Stimulated activated CD4-positive, alpha-beta T cell treated with anti-CD3 and anti-CD28 coated beads, Interleukin-12 subunit alpha, Interleukin-12 subunit beta, amount 100 ng/mL, for 48 hours (primary cell): ENCODE data around the gene HS3ST6.
"Not testable (repeated sequence)": the region's sequence is repeated elsewhere in the genome, so short reads cannot be mapped to it uniquely, and the experiment has no call there.

Experiments used
- DNase-seq, 3 donors: peaks; one replicate each; pipeline ENCODE4 v3.0.0-alpha.2; 2020; ENCODE audit warnings: low read depth in 2 of 3, low spot score in 1 of 3

HS3ST6 gene

DNA sequence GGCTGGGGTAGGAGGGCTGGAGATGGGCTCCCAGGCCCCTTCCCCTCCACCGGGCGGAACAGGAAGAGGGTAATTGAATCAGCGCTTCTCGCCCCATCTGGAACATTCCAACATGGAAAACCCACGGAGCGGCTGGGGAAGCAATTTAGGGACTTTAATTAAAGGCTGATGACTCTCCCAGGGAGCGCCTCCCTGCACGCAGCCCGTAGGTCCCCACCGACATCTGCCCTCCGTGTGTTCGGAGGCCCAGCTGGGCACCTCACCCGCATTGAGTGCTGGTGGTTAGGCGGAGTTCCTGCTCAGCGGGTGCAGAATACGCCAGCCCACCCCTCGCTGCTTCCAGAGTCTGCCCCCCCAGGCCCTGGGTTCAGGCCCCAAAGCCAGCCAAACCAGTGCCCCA is 10.0 kb downstream of the HS3ST6 start:
- DNase-seq, result no peak

DNA sequence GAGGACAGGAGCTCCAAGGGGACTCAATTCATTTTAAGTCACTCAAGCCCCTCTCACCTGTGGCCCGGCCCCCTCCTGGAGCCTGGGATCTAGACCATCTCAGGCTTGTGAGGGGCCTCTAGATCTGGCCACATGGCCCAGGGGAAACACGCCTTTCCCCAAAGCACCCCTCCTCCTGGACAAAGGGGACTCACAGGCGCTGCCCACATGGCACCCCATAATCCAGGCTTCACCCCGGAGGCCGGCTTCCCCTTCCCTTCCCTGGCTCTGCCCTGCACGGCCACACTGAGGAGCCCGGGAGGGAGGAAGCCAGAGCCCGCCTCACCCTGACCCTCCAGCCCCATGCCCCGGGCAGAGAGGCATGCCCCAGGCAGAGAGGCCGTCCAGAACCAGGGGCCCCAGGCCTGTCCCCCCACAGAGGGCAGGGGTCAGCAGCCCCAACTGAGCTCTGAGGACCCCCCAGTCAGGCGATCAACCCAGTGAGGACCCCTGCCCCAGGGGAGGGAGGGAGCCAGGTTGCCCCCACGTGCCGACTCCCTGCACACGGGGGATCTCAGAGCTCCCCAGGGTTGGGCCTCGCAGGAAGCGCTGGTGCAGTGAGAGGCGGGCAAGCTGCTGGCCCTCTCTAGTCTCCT is 10.9 kb downstream of the HS3ST6 start:
- no peak for DNase-seq

DNA sequence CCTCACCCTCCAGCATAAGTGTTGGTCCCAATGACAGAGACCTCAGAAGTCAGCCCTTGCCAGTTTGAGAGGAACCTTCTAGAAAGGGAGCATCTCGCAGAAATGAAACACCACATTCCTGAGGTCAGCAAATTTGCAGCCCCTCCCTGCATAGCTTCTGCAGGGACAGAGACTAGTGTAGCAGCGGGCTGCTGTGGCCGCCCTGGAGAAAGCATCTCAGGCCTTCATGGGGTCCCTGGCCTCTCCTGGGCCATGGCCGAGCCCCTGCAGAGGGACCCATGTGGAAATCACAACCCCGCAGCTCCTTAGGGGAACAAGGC is 11.4 kb downstream of the HS3ST6 start:
- DNase-seq, result no peak

DNA sequence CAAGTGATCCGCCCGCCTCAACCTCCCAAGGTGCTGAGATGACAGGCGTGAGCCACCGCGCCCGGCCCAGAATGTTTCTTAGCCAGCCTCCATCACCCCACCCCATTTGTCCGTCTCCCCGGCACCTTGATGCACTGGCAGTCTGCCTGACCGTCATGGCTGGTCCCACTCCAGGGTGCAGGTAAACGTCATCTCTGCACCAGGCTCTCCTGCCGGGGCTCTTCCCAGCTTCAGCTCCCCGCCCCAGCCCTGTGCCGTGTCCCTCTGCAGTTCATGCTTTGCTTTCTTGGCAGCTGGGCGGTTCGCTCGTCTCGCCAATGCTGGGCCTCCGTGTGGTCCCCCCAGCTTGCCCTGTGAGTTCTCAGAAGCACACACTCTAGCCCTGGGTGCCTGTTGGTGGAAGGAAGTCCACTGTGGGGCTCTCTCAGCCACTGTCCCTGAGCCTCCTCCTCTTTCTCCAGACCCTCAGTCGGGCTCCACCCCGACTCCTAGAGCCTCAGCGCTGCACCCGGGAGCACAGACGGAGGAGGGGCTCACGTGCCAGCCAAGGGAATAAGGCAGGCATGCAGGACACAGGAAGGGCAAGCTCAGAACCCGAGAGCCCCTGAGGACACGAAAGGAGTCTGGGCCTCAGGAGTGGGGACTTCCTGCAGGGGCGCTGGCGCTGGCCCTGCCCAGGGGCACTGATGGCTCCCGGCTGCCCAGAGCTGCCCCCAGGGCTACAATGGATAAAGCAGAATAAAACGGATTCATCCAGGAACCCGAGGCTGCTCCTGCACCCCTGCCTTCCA is 12.0 kb downstream of the HS3ST6 start:
- no peak for DNase-seq

DNA sequence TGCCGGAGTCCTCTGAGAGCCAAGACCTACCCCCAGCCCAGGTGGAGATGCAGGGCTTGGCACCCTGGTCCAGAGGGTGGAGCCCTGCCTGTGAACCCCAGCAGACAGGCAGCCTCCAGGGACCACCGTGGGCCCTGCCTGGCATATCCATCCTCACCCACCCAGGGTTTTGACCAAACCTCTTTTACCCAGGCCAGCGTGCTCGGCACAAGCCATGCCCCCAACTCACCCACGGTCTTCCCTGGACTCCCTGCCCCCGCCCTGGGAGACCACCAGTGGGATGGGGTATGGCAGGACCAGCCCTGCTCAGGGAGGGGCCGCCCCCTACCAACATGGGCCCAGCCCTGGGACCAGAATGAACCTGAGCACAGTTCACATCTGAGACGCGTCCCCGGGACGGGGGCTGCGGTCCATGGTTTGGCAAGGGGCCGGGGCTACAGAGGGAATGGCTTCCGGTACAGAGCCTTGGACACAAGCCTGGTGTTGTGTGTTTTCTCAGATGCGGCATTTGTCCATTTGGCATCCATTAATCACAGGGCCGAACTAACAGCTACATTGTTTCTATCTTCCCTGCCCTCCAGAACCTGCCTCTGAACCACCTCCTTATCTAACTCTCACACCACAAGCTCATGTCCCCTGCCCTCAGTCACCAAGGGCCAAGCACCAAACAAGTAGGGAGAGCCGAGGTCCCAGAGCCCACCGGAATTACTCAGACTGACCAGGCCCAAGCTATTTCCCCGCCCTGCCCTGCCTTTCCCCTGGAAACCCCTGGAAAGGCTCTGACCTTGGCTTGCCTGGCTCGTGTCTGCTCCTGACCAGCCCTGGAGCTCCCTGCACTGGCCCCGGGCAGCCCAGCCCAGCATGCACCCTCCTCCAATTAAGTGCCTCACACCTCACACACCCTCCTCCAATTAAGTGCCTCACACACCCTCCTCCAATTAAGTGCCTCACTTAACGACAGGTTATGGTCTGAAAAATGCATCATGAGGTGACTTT is 14.1 kb downstream of the HS3ST6 start:
- no peak for DNase-seq

DNA sequence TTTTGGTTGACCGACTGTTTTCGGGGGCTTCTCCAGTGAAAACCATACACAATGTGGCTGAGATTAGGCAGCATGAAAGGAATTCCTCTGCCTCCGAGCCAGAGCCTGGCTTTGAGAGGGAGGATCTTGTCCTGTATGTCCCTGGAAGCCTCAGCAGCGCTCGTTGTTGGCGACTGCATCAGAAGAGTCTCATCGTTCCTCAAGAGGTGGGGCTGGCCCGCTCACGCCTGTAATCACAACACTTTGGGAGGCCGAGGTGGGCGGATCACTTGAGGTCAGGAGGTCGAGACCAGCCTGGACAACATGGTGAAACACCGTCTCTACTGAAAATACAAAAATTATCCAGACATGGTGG is 15.0 kb downstream of the HS3ST6 start:
- DNase-seq, result no peak

DNA sequence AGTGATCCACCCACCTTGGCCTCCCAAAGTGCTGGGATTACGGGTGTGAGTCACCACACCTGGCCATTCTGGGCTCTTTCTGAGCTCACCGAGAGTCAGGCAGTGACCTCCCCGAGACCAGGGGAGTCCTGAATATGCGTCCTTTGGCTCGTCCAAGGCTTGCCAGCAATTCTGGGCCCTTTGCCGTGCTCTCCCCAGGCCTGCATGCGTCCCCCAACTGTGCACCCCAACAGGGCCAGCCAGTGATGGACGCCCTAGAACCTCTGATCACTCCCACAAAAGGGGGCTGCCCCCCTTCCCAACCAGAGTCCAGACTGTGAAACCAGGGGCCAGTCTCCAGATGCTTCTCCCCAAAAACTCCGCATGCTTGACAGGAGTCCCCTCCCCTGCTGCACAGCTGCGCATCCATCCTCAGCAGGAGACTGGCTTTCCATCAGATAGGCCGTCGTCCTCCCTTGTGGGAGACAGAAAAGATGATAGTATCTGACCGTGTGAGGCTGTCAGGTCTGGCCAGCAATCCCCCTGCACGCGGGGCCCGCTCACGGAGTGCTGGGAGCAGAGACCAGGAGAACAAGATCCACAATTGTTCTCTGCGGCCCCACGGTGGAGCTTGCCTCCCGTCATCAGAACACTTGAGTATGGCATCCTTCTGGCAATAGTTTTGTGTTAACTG is 15.5 kb downstream of the HS3ST6 start:
- no peak for DNase-seq

DNA sequence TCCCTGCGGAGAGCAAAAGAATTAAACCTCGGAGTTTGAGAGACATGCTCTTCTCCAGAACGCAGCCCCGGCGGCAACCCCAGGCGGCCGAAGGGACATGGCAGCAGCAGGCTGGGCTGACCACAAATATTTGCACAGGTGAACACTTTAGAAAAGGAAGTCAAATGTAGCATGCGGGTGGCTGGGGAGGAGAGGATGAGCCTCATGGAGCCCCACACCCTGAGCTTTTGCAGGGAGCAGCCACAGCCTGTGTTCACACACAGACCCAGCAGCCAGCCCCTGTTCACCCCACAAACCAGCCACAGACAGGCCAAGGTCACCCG is 17.8 kb downstream of the HS3ST6 start:
- DNase-seq, result no peak

DNA sequence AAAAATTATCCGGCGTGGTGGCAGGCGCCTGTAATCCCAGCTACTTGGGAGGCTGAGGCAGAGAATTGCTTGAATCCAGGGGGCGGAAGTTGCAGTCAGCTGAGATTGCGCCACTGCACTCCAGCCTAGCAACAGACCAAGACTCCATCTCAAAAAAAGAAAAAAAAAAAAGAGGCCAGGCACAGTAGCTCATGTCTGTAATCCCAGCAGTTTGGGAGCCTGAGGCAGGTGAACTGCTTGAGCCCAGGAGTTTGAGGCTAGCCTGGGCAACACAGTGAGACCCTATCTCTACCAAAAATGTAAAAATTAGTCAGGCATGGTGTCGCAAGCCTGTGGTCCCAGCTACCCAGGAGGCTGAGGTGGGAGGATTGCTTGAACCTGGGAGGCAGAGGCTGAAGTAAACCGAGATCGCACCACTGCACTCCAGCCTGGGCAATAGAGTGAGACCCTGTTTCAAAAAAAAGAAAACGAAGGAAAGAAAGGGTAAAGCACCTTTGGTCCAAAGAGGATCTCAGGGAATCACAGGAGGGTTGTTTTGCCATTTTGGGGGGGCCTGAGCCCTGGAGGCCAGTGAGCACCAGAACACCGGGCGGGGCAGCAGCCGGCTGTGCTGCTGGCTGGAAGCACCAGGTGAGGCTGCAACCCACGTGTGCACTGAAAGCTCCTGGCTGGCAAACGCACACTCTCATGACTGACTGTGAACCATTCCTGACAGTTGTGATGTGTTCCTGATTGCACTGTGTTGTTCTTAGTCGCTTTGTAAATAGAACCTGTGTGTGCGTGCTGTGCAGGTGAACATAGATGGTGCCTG is 18.4 kb downstream of the HS3ST6 start:
- no peak for DNase-seq

DNA sequence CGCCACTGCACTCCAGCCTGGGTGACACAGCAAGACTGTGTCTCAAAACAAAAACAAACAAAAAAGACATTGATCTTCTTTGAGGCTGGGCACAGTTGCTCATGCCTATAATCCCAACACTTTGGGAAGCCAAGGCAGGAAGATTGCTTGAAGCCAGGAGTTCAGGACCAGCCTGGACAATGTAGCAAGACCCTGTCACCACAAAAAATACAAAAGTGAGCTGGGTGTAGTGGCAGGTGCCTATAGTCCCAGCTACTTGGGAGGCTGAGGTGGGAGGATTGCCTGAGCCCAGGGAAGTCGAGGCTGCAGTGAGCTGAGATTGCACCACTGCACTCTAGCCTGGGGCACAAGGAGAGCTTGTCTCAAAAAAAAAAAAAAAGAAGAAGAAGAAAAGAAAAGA is 20.5 kb downstream of the HS3ST6 start:
- DNase-seq, result not testable (repeated sequence)

DNA sequence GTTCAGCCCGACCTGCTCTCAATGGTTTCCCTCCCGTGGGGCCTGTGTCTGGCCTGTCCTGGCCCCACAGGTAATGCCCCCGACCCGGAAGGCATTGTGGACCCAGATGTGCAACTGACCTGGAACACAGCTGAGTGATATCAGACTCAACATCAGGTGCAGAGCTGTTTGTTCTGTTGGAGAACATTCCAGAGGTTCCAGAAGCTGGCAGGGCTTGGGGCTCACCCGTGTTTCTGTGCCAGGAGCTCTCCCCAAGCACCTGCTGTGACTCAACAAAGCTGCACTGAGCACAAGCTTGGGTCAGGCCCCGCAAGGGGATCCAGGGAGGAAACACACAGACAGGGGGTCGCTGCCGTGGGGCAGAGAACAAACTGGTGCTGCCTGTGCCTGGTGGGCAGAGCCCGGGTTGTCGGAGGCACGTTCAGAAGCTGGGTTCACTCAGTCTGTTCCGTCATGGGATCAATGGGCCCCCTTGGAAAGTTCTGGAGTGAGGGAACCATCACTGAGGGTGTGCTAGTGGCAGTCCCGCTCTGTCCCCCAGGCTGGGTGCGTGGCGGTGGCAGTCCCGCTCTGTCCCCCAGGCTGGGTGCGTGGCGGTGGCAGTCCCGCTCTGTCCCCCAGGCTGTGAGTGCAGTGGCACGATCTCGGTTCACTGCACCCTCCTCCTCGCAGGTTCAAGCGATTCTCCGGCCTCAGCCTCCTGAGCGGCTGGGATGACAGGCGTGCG is 22.1 kb downstream of the HS3ST6 start:
- no peak for DNase-seq

DNA sequence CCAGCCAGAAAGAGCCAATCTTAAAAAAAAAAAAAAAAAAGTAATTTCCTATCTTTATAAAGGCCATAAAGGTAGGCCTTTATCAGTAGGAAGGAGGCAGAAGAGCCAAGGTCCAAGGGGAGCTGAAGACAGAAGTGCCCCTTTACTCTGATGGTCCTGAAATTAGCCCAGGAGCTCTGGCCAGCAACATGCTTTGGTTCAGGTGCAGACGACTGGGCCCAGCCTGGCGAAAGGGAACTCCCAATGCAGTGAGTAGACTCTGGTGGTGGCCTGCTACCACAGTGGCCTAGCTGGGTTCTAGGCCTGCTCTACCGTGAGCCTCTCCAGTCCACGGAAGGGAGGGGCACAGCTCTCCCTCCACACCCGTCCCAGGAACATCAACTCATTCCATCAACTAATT is 23.1 kb downstream of the HS3ST6 start:
- DNase-seq, result no peak

DNA sequence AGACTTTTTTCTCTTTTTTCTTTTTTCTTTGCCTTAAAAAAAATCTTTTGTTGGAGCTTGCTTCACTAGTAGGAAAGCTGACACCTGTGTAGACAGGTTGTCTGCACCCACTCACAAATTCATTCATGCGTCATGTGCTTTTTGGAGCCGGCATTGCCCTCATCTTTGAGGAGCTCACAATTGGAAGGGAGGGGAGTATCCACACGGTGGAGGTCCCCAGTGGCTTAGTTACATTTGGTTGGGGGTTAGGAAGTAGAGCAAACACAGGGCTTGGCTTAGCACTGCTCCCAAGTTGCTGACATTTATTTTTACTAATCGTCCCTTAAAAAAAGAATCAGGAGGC is 27.5 kb downstream of the HS3ST6 start:
- no peak for DNase-seq

DNA sequence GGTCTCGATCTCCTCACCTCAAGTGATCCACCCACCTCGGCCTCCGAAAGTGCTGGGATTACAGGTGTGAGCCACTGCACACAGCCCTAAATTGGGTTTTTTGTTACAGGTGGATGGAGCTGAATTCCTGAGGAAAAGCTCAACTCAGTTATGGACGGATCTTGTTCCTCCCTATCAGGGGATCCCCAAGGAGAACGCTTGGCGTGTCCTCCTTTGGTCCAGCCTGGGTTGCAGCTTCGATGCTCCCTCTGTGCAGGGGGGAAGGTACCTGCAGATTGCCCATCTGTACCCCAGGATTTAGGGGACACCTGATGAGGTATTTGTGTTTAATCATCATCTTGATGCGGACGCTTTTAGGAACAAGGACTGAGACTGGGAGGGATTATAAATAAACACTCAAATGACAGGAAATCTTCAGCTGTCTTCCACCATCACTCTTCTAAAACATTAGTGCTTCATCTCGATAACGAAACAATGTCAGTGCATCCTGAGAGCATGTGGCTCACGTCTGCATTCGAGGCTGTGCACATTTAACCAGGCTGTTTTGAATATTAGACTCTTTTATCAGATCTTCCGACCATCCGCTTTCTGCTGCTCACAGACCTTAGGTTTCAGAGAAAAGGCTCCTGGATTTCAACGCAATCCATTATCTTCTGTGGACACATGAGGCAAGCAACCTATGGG is 28.0 kb downstream of the HS3ST6 start:
- DNase-seq, result no peak

DNA sequence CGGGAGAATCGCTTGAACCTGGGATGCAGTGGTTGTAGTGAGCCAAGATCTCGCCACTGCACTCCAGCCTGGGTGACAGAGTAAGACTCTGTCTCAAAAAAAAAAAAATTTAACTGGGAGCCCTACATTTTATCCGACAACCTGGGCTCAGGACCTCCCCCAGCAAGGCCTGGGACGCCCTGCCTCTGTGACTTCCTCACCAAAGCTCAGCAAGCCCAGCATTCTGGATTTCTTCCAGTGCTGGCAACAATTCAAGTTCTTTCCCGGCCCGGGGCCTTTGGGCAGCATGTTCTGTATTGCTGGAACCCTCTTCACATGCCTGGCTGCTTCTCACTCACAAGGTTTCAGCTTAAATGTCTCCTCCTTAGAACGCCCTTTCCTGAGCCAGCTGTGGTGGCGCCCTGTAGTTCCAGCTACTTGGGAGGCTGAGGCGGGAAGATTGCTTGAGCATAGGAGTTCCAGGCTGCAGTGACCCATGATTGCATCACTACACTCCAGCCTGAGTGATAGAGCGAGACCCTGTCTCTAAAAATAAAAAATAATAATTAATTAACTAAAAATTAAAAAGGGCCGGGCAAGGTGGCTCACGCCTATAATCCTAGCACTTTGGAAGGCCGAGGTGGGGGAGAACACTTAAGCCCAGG is 30.4 kb downstream of the HS3ST6 start:
- no peak for DNase-seq

DNA sequence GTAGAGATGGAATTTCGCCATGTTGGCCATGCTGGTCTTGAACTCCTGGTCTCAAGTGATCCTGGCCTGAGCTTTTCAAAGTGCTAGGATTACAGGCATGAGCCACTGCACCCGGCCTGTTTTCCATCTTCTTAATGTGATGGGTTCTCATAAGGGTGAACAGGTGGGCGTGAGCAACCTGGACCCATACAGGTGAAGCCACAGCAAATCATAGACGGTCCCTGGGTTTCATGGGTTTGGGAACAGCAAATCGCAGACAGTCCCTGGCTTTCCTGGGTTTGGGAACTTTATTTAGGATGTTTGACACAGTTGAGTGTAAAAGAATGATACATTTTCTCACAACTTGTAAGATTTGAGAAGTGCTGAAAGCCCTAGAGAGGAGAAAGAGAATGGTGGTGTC is 33.3 kb downstream of the HS3ST6 start:
- no peak for DNase-seq

DNA sequence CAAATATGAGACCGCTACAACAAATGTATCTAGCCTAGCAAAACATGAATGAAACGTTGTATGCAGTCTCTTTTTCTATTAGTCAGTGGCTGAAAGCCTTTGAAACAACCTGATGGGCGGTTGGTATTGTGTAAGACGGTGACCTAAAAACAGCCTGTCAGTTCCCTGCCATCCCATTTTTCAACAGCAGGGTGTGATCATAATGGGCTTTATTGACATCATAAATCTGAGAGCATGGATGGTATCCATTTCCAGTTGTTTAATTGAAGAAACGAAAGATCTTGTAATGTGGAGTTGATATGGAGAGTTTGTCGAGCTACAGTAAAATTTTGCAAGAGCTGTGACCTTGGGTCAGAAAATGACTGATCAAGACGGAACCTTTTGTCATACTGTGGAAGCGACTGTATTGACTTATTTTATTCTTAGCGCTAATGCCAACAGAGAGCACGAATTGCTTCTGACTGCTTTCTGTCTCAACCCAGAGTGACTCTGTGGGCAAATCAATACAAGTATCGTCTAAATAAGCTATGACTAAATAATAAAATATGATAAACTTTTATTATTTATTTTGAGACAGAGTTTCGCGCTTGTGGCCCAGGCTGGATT is 34.0 kb downstream of the HS3ST6 start:
- no peak for DNase-seq

DNA sequence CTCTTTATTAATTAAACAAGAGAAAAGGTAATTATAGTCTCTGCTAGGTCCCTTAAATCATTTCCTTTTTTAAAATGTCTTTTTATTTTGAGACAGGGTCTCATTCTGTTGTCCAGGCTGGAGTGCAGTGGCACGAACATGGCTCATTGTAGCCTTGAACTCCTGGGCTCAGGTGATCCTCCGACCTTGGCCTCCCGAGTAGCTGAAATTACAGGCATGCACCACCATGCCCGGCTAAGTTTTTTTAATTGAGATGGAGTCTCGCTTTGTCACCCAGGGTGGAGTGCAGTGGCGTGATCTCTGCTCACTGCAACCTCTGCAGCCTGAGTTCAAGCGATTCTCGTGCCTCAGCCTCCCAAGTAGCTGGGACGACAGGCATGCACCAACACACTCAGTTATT is 37.0 kb downstream of the HS3ST6 start:
- not testable (repeated sequence) for DNase-seq

DNA sequence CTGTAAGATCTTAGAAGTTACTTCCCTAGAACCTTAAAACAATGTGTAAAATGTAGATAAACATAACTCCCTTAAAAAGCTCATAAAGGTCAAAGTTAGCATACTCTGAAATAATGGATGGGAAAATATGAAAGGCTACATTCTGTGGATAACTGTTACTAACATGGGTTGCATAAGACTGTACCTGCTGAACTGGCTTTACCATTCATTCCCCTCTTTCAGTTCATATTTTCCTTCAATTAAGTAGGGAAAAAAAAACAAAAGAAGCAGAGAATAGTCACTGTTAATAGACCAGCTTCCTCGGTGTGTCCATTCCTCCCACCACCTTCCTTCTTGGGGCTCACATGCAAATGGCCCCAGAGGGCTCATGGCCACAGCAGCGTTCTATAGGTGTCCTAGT is 38.7 kb downstream of the HS3ST6 start:
- DNase-seq, result no peak
